GM18502 (cell line): ENCODE results near the gene ARHGAP23.

Experiments used
- ATAC-seq: cut with Tn5 transposase; IDR thresholded peaks from one replicate; pipeline ENCODE4 v1.9.1; 2021; ENCODE audit warnings: mild to moderate bottlenecking; ENCODE audit not compliant: unreplicated experiment, poor library complexity

ARHGAP23 gene

DNA sequence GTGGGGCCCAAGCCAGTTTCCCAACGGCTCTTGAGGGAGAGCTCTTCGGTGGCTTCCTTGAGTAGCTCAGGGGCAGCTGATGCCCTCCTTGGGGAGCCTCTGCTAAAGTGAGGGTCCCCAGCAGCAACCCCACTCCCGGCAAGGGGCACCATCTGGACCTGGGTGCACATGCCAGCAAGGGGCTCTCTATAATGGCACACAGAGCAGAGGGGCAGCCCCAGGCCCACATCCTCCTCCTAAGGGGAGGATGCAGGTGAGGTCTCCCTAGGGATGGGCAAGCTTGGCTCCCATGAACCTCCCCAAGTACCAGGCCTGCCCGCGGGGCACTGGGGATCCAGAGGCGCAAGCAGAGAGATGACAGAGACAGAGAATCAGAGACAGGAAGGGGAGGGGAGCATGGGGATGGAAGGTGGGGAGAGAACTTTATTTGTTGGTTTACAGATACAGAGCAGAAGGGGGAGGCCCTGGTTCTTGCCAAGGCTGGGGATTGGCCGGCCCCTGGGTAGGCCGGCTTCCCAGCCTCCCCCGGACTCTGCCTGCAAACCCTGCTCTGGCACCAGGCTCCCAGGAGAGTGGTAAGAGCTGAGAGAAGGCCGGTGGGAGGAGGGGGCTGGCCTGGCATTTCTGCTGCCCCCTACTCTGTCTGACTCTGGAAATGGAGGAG lies 116.0 kb downstream of the ARHGAP23 start:
- ATAC-seq: no peak

DNA sequence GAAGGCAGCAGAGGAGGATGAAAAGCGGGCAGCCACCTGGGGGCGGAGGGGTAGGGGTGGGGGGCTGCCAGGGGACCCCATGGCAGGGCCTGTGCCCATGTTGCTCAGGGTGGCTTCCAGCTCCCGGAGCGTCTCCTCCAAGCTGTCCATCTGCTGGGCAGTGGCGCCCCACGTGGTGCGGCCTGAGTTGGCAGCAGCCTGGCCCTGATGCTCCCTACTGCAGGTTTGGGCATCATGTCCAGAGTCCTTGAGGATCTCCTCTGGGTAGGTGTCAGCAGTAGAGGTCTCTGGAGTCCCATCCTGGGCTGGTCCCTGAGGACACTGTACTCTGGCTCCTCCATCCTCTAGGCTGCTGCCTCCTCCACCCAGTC lies 116.6 kb downstream of the ARHGAP23 start:
- ATAC-seq: no peak

DNA sequence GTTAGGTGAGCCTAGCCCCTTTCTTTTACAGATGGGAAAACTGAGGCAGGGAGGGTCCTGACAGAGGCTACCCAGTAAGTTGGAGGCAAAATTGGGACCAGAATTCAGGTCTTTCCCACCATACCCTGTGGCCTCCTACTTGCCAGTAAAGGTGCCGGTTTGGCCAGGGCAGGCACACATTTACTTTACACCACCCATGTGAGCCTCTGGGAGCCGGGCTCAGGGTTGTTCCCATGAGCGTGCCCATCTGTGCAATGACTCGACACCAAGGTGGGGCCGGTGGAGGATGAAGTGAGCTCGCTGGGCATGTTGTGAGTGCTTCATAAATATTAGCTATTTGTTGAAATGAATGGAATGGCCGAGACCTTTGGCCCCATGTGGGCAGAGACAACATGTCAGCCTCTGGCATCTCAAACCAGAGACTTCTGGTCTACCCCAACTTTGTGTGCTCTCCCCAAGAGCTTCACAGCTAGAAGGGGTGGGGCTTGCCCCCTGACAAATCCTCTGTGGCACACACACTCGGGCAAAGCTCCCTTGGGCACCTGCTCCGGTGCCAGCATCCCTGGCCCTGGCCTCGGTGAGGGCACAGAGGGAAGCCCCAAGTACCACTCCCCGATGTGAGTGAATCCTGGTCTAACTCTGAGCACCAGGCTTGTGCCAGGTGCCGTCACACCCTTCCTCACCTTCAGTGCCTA lies 117.4 kb downstream of the ARHGAP23 start:
- no peak for ATAC-seq

DNA sequence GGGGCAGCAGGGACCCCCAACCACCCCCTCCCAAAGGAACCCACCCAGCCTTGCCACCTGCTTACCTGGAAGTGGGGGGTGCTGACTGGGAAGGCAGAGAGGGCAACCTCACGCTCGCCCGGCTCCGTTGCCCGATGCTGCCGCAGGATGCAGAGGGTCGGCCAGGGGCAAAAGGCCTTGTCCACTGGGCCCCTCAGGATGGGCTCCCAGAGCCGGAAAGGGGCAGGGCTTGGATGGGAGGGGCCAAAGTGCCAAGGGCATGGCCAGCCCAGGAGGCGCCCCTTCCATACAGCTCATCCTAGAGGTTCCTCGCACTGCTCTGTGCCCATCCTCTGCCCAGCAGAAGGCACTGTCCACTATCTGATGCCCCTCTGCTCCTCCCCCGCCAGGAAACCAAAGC lies 118.1 kb downstream of the ARHGAP23 start:
- ATAC-seq: no peak

DNA sequence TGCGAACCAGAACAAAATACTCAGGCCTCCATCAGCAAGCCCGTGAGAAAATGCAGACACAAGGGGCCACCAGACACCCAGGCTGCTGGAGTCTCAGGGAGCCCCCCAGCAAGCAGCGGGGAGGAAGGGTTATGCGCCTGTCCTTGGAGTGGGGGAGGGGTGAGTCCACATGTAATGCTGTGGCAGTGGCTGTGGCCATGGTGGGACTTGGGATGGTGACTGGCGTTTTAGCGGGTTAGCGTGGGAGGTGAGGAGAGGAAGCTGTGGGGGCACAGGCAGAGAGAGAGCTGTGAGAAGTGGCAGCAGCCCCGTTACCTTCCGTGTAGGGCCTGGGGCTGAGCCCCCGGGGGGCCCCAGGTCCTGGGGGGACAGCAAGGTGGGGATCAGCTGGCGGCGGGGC lies 119.2 kb downstream of the ARHGAP23 start:
- ATAC-seq: no peak

DNA sequence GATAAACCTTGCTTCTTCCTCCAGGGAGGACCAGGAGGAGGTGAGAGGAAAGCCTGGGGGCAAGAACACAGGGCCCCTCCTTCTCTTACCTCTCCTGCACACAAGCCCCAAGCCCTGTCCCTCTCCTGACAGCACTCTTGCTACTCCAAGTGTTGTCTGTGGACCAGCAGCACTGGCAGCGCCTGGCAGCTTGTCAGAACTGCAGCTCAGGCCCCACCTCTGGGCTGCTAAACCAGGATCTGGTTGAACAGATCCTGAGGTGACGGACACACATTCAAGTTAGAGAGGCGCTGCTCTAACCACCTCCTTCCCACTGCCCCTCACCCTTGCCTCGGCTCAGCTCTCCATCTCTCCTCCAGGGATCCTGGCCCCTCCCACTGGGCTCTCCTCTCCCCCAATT lies 121.0 kb downstream of the ARHGAP23 start:
- ATAC-seq: no peak

DNA sequence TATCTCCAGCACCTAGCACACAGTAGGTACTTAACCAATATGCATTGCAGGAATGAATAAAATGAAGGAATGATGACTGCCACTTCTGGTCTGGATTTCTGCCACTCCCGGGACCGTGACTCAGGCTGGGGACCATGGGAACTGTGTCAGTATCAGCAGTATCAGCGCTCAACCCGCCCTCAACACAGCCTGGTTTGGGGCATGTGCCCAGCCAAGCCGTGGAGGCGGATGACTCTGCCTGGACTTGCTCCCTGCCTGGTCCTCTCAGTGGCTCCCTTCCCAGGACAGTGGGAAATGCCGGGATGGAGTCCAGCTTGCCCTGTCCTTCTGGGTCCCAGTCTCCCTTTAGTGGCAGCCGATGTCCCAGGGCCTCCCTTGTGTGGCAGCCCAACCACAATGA lies 122.4 kb downstream of the ARHGAP23 start:
- ATAC-seq: no peak

DNA sequence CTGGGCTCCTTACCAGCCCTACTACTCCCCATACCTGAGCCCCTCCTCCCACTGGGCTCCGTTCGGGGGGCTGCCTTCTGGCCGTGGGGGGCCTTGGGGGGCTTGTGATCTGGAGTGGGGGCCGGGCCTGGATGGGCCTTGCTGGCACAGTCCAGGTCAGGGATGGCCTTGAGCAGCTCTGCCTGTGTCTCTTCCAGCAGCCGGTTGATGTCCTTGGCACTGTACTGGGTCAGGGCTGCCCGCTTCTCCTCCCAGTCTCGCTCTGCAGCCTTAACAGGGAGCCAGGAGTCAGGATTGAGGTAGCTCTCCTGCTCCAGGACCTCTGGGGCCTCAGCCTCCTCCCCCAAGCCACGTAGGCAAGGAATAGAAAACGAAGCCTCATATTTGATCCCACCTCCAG lies 122.9 kb downstream of the ARHGAP23 start:
- ATAC-seq: no peak

DNA sequence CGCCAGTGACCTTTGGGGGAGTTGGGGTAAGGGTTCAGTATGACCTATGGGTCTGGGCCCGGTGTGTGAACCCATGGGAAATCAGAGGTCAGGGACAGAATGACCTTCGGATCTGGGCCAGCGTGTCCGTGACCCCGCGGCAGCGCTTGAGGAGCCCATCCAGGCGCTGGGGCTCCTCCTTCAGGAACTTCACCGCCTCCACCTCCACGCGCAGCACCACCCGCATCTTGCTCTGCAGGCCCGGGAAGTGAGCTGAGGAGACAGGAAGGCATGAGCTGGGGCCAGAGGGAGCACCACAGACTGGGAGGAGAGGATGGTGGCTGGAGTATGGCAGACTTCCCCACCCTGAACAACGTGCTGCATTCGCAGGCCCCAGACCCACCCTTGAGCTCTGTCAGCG lies 124.1 kb downstream of the ARHGAP23 start:
- no peak for ATAC-seq

DNA sequence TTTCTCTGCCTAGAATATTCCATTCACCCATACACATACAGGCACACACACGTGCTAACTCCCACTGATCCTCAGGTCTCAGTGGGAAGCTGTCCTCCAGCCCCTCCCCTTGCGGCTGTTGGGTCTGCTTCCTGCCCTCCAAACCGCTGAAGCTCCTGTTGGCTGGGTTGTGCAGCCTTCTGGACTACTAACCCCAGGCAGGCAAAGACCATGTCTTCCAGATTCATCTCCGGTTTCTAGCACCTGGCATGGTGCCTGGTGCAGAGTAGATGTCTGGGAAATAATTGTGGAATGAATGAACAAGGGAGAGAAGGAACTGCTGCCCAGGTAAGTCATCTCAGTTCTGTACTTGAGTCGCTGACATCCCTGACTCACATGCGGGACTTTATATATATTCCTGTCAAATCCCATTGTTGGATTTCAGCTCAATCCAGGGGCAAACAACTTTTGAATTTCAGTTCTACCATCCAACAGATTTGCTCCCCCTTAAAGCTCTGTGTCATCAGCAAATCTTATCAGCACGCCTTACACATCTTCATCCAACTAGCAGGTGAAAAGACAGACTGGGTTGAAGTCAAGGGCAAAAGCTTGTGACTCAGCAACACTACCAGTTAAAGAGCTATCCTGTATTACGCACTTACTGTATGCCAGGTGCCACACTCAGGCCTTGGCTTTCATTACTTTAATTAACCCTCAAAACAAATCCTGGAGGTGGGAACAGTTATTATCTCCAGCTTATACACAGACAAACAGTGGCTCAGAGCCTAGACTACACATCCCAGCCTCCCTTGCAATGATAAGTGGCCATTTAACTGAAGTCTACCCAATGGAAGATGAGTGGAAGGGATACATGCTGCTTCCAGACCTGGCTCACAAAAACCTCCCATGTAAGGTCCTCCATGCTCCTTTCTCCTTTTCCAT lies 126.4 kb downstream of the ARHGAP23 start:
- ATAC-seq: no peak

DNA sequence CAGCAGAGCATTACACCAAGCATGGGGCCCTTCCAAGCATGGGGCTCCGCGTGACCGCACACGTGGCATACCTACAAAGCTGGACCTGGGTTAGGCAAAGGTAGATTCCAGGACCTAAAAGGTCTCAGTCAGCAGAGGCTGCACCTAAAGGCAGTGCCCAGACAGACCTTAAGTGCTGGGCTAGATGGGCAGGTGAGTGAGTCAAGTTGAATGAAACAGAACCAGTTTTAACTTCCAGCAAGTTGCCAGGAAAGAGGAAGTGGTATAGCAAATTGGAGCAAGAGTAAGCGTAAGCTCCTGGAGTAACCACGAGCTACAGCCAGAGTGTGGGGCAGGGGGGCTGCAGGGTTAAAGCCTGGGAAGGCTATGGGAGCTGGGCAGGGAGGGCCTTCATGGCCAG lies 128.0 kb downstream of the ARHGAP23 start:
- no peak for ATAC-seq

DNA sequence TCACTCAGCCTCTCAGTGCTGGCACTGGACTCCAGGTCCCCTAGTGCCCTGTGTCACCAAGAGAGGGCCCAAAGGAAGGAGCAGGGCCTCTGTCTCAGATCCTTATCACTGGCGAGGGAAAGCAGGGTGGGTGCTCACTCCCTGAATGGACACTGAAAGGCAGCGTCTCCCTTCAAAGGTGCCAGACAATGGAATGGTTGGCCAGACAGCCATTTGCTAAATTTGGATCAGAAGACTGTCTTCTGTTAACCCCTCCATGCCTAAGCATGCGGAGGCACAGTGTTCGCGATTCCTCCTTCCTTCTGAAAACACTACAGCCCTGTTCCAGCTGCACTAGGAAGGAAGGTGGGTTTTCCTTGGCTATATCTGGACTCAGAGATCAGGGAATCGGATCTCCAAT lies 129.1 kb downstream of the ARHGAP23 start:
- no peak for ATAC-seq

DNA sequence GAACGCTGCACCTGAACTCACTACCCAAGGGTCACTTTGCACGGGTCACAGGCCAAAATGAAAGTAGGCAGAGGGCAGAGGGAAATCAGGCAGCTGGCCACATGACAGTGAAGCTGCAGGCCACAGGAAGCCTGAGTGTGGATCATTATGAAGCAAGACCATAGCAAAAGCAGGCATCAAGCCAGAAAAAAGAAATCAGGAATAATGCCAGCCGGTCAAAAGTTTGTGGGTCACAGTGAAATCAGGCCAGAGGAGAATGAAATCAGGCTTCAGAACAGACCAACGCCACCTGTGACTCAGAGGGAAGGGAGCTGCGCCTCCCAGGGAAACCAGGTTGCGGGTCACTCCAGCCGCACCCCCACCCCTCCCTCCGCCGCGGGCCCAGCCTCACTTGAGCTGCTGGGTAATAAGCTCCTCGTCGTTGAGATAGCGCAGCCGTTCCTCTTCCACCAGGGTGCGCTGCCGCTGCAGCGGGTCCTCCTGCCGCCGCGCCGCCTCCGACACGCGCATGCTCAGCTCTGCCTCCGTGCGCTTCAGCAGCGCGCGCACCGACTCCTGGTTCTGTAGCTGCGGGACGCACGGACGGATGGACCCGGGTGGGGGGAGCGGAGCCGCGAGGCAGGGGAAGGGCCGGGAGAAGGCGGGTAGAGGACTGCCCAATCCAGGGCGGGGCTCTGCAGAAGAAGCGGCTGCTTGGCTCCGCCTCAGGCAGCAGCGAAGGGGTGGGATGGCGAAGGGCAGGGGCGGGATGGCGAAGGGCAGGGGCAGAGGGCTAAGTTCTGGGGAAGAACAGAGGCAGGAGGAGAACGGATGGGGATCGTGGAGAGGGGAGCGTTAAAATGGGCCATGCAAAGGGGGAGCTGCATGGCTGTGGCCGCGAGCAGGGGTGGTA lies 129.8 kb downstream of the ARHGAP23 start:
- peak; percentile 66 for ATAC-seq

DNA sequence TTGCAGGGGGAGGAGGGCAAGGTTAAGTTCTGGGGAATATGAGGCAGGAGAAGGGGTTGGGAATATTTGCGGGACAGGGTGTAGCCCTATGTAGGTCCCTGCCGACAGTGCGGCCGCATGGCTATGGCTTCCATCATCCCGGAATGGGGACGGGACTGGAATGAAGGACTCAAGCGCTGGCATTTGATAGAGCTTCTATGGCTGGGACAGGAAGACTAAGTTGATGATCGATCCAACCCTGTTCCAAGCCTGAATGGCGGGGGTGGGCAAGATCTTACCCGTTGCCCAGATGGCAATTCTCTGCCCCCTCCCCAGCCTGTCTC lies 130.4 kb downstream of the ARHGAP23 start:
- no peak for ATAC-seq

DNA sequence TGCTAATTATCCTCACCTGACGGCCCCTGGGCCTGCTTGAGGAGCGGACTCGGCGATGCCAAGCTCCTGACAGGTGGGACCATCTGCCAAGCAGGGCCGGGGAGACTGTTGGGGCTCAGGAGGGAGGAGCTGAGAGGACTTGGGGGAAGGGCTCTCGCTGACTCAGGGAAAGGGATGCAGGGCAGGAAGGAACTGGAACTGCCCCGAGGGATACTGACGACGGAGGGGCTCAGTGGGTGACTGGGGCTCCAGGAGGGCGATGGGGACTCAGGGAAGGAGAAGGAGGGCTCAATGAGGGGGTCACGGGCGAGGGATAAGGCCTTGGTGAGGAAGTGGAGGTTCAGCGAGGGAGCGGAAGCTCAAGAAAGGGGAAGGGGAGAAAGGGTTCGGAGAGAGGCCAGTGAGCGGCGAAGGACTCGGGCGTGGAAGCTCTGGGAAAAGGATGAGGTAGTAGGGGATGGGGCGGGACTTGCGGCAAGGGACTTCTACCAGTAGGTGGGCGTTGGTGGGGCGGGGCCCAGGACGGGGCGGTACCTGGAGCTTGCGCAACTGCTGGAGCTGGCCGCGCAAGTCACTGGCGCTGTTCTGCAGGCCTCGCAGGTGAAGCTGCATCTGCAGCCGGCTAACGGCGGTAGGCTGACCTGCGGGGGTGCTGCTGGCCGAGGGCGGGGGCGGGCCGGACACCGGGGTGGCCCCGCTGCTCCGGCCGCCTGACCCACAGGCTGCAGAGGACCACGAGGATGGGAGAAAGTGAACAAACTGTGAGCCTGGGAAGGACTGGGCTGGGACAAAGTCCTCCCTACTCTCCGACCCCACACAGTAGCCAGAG lies 131.0 kb downstream of the ARHGAP23 start:
- ATAC-seq: peak; percentile 73

DNA sequence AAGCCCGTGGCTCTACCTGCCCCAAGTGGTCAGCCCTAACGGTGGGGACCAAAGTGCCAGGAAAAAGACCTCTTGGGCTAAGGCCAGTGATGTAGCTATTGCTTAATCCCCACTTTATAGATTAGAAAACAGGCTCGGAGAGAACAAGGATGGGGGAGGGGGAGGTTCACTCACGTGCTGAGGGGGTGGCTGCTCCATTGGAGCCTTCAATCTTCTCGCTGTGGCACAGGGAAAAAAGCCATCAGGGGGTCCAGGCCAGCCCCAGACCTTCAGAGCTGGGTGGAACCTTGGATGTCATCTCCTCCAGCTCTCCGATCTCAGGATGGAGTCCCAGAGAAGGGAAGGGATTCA lies 131.6 kb downstream of the ARHGAP23 start:
- no peak for ATAC-seq

DNA sequence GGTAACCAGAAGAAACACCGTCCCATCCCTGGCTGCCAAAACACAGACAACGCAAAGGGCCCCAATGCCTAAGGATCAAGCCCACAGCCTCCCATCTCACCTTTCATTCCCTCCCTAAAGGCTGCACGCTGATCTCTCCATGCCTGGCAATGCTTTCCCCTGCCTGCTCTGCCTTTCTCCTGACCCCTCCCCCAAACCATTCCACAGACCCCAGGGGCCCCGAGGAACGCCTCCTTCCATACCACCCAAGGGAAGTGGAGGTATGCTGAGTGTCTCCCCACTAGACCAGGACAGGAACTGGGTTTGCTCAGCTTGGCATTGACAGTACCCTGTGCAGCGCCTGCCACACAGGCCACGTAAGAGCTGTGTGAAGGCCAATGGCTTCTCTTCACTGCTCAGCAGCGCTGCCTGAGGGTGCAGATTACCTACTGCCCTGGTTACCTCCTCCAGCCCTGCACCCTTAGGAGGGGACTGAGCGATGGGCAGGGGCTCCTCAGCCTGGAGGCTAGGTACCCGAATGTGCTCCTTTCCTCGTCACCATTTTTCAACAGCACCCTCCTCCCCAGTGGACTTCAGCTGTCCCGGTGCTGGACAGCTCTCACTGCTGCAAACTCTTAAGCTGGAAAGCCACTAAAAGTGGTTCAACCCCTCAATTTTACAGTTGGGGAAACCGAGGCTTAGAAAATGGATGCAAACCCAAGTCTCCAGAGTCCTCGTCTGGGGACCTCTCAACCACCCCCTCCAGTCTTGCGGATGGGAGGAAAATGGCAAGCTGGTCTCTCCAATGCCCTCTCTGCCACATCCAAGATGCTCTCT lies 132.4 kb downstream of the ARHGAP23 start:
- no peak for ATAC-seq

DNA sequence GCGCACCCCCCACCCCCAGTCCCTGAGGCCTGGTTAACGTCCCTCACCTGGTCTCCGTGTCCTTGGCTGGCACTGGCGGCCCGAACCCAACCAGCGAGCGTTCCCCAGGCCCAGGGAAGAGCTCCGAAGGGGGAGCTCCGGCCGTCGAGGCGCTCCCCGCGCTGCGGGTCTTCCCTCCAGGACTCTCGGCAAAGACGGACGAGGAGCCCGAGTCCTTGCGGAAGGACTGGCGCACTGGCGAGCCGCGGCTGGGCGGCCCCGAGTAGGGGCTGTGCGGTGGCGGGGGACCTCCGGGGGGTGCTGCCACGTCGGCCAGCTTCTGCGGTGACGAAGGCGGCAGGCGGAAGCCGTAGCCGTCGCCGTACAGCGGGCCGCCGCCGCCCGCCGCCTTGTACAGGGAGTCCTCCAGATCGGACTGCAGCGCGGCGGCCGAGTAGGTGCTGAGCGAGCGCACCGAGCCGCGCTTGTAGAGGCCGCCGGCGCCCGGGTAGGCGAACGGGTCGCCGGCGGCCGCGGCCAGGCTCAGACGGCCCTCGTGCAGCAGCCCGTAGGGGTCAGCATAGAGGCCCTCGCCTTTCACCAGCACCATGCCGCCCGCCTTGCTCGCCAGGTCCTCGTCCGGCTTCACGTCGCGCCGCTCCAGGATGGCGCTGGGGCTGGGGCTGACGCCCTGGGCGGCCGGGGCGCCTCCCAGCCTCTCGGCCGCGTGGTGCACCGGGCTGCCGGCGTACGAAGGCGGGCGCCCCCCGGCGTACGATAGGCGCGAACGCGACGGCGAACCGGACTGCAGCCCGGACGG lies 133.4 kb downstream of the ARHGAP23 start:
- no peak for ATAC-seq
